Mesothelial cell of epicardium (in vitro differentiated cells): ENCODE results near the gene ANKRD7. TPM values are rescaled to one million over a fixed set of nuclear protein-coding genes. Genes with fewer than 3 reads are reported as not detected.

Experiments
- DNase-seq, 2 experiments: peaks; one replicate each; pipeline ENCODE4 v3.0.0; 2021; ENCODE audit warnings: low spot score in 2 of 2; ENCODE audit not compliant: unreplicated experiment in 2 of 2
- H3K27ac Mint-ChIP-seq: 2 replicates; pipeline ENCODE4 v1.8.0; 2021; ENCODE audit warnings: mixed read lengths
- H3K27me3 Mint-ChIP-seq: 2 replicates; pipeline ENCODE4 v1.8.0; 2021; ENCODE audit warnings: low read depth, mixed read lengths
- H3K36me3 Mint-ChIP-seq: 2 replicates; pipeline ENCODE4 v1.8.0; 2021; ENCODE audit warnings: mixed read lengths
- H3K4me1 Mint-ChIP-seq: 2 replicates; pipeline ENCODE4 v1.8.0; 2021; ENCODE audit warnings: mixed read lengths
- H3K4me3 Mint-ChIP-seq: 2 replicates; pipeline ENCODE4 v1.8.0; 2021; ENCODE audit warnings: mild to moderate bottlenecking, moderate library complexity, mixed read lengths
- H3K9me3 Mint-ChIP-seq: 2 replicates; pipeline ENCODE4 v1.8.0; 2021; ENCODE audit warnings: mixed read lengths
- total RNA-seq: library from RNA; stranded (reverse); gene quantifications from 3 replicates; pipeline ENCODE4 v1.2.1, GENCODE V29; 2021
- TF ChIP-seq, protein P1 (sequence below): fragments of 200-600 bp; sonication (generic); IDR thresholded peaks from one replicate; pipeline ENCODE4 v1.5.0; 2021; ENCODE audit warnings: antibody characterized with exemption; ENCODE audit not compliant: unreplicated experiment

The ANKRD7 gene
- total RNA-seq, 1 donor from 2014 or later = not detected

DNA sequence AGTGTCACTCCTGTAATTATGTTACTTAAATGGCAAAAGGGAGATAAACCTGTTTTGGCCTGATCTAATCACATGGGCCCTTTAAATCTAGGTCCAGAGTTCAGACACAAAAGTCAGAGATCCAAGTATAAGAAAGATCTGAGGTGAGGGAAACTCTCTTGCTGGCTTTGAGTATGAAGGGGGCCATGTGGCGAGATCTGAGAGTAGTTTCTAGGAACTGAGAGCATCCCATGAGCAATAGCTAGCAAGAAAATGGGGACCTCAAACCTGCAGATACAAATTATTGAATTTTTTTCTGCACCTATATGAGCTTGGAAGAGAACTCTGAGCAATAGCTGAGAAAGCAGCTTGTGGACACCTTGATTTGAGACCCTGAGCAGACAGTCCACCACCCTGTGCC lies 27.6 kb downstream of the ANKRD7 start:
- no peaks in the 10 kb centered on the region for H3K9me3 Mint-ChIP-seq
- H3K4me3 Mint-ChIP-seq = no peak overlapping the region
- H3K4me1 Mint-ChIP-seq = no peaks in the 10 kb centered on the region
- TF ChIP-seq, protein P1, sequence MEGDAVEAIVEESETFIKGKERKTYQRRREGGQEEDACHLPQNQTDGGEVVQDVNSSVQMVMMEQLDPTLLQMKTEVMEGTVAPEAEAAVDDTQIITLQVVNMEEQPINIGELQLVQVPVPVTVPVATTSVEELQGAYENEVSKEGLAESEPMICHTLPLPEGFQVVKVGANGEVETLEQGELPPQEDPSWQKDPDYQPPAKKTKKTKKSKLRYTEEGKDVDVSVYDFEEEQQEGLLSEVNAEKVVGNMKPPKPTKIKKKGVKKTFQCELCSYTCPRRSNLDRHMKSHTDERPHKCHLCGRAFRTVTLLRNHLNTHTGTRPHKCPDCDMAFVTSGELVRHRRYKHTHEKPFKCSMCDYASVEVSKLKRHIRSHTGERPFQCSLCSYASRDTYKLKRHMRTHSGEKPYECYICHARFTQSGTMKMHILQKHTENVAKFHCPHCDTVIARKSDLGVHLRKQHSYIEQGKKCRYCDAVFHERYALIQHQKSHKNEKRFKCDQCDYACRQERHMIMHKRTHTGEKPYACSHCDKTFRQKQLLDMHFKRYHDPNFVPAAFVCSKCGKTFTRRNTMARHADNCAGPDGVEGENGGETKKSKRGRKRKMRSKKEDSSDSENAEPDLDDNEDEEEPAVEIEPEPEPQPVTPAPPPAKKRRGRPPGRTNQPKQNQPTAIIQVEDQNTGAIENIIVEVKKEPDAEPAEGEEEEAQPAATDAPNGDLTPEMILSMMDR = no peak
- DNase-seq = no peak
- no peaks in the 10 kb centered on the region for H3K27me3 Mint-ChIP-seq
- no peaks in the 10 kb centered on the region for H3K36me3 Mint-ChIP-seq
- no peak overlapping the region for H3K27ac Mint-ChIP-seq

DNA sequence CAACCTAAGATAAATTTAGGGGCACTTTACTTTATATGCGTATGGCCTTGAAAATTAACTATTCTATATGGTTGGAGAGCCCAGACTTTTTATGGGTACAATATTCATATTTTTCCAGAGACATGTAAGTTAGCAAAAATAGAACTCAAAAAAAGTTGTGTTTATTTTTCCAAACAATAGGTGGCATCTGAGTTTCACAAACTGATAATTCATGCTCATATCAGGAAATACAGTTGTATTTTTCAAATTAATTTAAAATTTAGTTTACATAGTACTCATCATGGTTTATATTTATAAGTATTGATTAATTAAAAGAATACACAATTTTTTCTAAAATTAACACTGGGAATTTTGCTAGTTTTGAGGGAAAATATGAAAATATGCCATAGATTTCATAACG lies 34.6 kb downstream of the ANKRD7 start:
- Mint-ChIP-seq H3K27me3 (no peaks in the 10 kb centered on the region), H3K4me3 (no peak overlapping the region), H3K9me3 (no peaks in the 10 kb centered on the region), H3K4me1 (no peaks in the 10 kb centered on the region), H3K36me3 (no peaks in the 10 kb centered on the region), H3K27ac (no peak overlapping the region)
- TF ChIP-seq, protein P1 = no peak
- DNase-seq = no peak

DNA sequence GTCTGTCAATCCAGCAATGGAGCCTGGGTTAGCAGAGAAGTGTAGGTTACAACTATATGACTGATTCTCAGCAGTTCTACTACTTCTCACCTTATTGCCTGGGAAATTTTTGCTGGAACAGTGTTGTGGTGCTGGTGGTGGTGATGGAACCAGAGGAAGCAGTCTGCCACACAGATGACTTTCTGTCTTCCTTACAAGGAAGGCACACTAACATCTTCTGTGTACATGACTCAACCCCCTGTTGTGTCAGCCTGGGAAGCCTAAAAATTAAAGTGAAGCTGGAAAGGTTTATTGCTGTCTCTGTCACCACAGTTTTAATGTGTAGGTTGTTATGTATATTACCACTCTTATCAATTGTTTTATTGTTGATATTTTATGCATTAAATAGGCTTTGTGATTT lies 40.3 kb downstream of the ANKRD7 start:
- TF ChIP-seq, protein P1 = no peak
- Mint-ChIP-seq H3K4me3 (no peak overlapping the region), H3K36me3 (no peaks in the 10 kb centered on the region), H3K4me1 (no peaks in the 10 kb centered on the region), H3K9me3 (peaks cover 8% of the 10 kb centered on the region), H3K27me3 (no peaks in the 10 kb centered on the region), H3K27ac (no peak overlapping the region)
- DNase-seq = no peak

DNA sequence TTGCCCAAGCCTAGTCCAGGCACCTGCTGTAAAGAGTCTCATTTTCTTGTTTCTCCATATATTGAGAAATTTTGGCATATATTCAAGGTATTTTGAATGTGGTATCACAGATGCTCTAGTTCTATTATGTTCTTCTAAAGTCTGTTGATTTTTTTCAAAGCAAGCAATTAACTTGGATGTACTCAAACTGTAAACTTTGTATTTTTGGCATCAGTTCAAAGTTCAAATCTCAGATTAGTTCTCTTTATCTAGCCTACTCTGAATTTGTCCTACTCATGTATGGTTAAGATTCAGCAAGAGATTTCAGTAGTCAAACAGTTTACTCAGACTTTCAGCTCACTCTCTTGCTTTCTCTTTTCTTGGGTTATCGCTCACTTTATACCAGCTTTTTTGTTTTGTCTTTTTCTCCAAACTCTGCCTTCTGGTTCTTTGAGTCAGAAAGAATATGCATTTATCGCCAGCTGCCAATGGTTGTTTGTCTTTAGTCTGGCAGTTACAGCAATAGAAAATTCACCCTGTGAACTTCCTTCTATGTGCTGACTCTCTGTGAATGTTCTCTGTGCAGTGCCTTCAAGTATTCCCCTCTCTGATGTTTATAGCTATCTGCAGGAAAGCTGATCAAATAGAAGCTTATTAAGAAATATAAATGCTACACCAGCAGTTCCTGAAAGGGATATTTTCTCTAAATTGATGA lies 56.0 kb downstream of the ANKRD7 start:
- no peak for DNase-seq
- TF ChIP-seq, protein P1 = no peak
- no peak overlapping the region for H3K27ac Mint-ChIP-seq
- H3K4me1 Mint-ChIP-seq = peaks cover 3% of the 10 kb centered on the region
- no peak overlapping the region for H3K4me3 Mint-ChIP-seq
- H3K9me3 Mint-ChIP-seq = no peaks in the 10 kb centered on the region
- H3K27me3 Mint-ChIP-seq = peaks cover 2% of the 10 kb centered on the region
- H3K36me3 Mint-ChIP-seq = no peaks in the 10 kb centered on the region

DNA sequence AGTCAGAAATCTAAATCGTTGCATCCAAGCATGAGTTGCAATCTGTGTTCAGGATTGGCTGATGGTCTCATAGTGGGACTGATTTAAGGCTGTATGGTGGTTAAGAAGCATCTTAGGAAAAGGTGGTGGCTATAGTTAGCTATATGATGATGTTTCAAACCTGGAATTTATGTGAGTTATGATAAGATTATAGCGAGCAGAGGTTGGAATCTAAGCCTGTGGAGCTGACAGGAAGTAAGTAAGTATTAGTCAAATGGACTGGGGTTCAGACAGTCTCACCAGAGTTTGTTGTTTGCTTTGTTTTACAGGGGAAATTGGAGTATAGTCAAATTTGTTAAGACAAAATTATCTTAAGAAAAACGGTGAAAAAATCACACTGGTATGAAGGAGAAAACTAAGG lies 56.7 kb downstream of the ANKRD7 start:
- Mint-ChIP-seq H3K27me3 (peaks cover 2% of the 10 kb centered on the region), H3K27ac (no peak overlapping the region), H3K4me1 (peaks cover 3% of the 10 kb centered on the region), H3K4me3 (no peak overlapping the region), H3K9me3 (no peaks in the 10 kb centered on the region), H3K36me3 (no peaks in the 10 kb centered on the region)
- TF ChIP-seq, protein P1 = no peak
- DNase-seq = no peak
